ENCODE results near the gene MOB1B. TPM values are rescaled to one million over a fixed set of nuclear protein-coding genes. Genes with fewer than 3 reads are reported as not detected.

Gene MOB1B
- polyA plus RNA-seq, 1 experiment: 5.6 TPM

DNA sequence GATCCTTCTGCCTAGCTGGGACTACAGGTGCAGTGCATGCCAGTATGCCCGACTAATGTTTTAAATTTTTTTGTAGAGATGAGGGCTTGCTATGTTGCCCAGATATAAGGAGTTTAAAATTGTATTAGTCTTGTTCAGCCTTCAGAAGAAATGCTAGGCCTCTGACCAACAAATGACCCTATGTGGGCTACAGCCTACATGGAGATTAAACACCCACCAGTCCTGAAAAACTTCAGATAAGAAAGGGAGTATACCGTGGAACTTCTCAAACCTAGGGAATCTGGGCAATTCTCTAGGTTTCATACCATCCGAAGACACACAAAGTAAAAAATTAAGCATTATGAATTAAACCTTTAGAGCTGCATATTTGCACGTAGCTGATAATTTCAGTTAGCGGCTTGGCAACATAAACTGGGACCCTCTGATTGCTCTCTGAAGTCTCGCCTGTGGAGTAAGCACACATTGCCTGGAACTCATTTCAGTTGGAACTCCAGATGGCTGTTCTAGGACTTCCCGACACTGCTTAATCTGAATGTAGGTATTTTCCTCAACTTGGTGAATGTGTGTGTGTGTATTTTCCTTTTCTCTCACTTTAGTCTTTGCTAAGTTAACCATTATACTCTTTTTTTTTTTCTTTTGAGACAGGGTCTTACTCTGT, 33.0 kb downstream of the MOB1B start:
- Histone ChIP-seq H3K4me3 (ENCODE audit: low read depth, low read length) (no peak overlapping the region), H3K36me3 (ENCODE audit: control insufficient read depth, insufficient read depth, low read length) (no peaks in the 10 kb centered on the region), H3K27me3 (ENCODE audit: control insufficient read depth, insufficient read depth, low read length) (no peaks in the 10 kb centered on the region)
- ChIA-PET POLR2A (no interaction called here), CTCF (no interaction called here)
- DNase-seq (ENCODE audit: low read depth): no peak
- TF ChIP-seq, protein P1, sequence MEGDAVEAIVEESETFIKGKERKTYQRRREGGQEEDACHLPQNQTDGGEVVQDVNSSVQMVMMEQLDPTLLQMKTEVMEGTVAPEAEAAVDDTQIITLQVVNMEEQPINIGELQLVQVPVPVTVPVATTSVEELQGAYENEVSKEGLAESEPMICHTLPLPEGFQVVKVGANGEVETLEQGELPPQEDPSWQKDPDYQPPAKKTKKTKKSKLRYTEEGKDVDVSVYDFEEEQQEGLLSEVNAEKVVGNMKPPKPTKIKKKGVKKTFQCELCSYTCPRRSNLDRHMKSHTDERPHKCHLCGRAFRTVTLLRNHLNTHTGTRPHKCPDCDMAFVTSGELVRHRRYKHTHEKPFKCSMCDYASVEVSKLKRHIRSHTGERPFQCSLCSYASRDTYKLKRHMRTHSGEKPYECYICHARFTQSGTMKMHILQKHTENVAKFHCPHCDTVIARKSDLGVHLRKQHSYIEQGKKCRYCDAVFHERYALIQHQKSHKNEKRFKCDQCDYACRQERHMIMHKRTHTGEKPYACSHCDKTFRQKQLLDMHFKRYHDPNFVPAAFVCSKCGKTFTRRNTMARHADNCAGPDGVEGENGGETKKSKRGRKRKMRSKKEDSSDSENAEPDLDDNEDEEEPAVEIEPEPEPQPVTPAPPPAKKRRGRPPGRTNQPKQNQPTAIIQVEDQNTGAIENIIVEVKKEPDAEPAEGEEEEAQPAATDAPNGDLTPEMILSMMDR (IDR thresholded peaks at IDR 0.05; ENCODE audit: insufficient read depth, low read depth, low read length): no peak

DNA sequence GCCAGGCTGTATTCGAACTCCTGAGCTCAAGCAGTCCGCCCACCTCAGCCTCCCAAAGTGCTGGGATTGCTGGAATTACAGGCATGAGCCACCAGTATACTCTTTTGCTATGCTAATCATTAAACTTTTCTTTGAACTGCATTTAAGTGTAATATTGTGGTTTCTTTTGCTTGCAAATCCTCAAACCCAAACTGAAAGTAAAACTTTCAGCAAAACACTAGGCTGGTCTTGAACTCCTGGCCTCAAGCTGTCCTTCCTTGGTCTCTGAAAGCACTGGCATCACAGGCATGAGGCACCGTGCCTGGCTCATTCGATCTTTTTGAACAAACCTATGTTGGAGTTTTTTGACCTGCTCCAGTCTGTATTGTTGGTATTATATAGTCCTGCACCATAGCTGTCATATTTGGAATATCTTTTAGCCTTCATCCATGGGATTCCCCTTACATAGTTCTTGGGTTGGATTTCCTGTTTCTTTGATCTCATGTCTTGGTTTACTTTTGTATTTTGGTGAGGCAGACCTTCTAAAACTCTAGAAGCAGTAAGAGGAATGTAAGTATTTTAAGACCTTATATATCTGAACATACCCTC, 34.1 kb downstream of the MOB1B start:
- POLR2A ChIA-PET: no interaction called here
- TF ChIP-seq, protein P1 (IDR thresholded peaks at IDR 0.05; ENCODE audit: insufficient read depth, low read depth, low read length): no peak
- no peak for DNase-seq (ENCODE audit: low read depth)
- Histone ChIP-seq H3K4me3 (ENCODE audit: low read depth, low read length) (no peak overlapping the region), H3K27me3 (ENCODE audit: control insufficient read depth, insufficient read depth, low read length) (no peaks in the 10 kb centered on the region), H3K36me3 (ENCODE audit: control insufficient read depth, insufficient read depth, low read length) (no peaks in the 10 kb centered on the region)
- CTCF ChIA-PET: no interaction called here

DNA sequence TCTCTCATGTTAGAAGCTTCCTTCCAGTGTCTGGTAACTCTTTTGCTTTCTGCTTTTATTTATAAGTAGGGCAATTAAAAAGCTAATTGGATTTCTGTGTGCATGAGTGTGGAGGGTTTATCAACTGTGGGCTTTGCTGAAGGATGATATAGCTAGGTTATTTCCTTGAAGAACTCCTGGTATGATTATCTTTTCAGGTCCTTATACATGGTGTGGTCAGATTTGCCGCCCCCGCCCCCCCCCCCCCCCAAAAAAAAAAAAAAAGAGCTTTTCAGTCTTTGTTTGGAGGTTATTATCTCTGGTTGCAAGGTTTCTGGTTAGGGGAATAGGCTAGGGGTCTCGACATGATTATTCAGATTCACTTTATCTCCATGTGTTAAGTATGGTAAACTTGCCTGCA, 35.9 kb downstream of the MOB1B start:
- TF ChIP-seq, protein P1 (IDR thresholded peaks at IDR 0.05; ENCODE audit: insufficient read depth, low read depth, low read length): no peak
- H3K36me3 ChIP-seq (ENCODE audit: control insufficient read depth, insufficient read depth, low read length): no peaks in the 10 kb centered on the region
- ChIA-PET CTCF (no interaction called here), POLR2A (no interaction called here)
- H3K27me3 ChIP-seq (ENCODE audit: control insufficient read depth, insufficient read depth, low read length): no peaks in the 10 kb centered on the region
- DNase-seq (ENCODE audit: low read depth): no peak
- no peak overlapping the region for H3K4me3 ChIP-seq (ENCODE audit: low read depth, low read length)

DNA sequence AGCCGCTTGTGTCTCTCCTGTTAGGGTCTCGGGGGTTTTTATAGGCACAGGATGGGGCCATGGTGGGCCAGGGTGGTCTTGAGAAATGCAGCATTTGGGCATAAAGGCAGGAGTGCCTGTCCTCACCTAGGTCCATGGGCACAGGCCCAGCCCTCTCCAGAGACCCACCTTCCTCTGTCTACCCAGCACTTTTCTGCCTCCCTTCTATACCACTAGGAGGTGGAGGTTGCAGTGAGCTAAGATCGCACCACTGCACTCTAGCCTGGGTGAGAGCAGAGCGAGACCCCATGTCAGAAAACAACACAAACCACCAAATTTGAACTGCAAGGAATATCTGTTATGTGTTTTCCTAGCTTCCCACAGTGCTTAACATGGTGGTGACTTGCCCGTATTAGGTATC, 38.0 kb downstream of the MOB1B start:
- TF ChIP-seq, protein P1 (IDR thresholded peaks at IDR 0.05; ENCODE audit: insufficient read depth, low read depth, low read length): no peak
- CTCF ChIA-PET: interaction anchor here (0.7 to 1.4 kb wide), 2 partner anchors 9 to 434 kb away, joined by 3 to 5 read pairs; no protein-coding TSS in a partner anchor

DNA sequence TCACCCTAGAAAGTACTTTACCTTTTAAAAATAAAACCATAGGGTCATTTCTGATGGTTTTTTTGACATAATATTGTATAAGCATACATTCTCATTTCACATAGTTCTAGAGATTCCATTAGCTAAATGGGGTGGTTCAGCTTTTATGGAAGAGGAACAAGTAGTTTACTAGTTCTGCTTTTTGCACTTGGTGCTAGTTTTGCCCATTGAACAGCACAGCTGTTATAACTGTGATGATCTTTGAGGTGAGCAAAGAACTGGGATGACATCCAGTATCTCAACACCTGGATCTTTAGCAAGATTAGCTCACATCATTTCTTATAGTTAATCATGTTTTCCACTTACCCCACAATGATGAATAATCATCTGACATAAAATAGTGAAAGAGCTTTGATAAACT, 40.9 kb downstream of the MOB1B start:
- Histone ChIP-seq H3K4me3 (ENCODE audit: low read depth, low read length) (no peak overlapping the region), H3K27me3 (ENCODE audit: control insufficient read depth, insufficient read depth, low read length) (no peaks in the 10 kb centered on the region), H3K36me3 (ENCODE audit: control insufficient read depth, insufficient read depth, low read length) (no peaks in the 10 kb centered on the region)
- DNase-seq (ENCODE audit: low read depth): no peak
- ChIA-PET POLR2A (no interaction called here), CTCF (interaction anchor here (1.9 kb wide), 1 partner anchor 7 kb away, joined by 5 read pairs; no protein-coding TSS in a partner anchor)
- TF ChIP-seq, protein P1 (IDR thresholded peaks at IDR 0.05; ENCODE audit: insufficient read depth, low read depth, low read length): no peak

More for the DNA sequence above, 38.0 kb downstream of the MOB1B start:
- POLR2A ChIA-PET: no interaction called here
- no peak for DNase-seq (ENCODE audit: low read depth)
- H3K36me3 ChIP-seq (ENCODE audit: control insufficient read depth, insufficient read depth, low read length): no peaks in the 10 kb centered on the region
- H3K27me3 ChIP-seq (ENCODE audit: control insufficient read depth, insufficient read depth, low read length): no peaks in the 10 kb centered on the region
- H3K4me3 ChIP-seq (ENCODE audit: low read depth, low read length): no peak overlapping the region

All from BJ (cell line).